ENCODE results near the gene CNPY3.

The CNPY3 gene

DNA sequence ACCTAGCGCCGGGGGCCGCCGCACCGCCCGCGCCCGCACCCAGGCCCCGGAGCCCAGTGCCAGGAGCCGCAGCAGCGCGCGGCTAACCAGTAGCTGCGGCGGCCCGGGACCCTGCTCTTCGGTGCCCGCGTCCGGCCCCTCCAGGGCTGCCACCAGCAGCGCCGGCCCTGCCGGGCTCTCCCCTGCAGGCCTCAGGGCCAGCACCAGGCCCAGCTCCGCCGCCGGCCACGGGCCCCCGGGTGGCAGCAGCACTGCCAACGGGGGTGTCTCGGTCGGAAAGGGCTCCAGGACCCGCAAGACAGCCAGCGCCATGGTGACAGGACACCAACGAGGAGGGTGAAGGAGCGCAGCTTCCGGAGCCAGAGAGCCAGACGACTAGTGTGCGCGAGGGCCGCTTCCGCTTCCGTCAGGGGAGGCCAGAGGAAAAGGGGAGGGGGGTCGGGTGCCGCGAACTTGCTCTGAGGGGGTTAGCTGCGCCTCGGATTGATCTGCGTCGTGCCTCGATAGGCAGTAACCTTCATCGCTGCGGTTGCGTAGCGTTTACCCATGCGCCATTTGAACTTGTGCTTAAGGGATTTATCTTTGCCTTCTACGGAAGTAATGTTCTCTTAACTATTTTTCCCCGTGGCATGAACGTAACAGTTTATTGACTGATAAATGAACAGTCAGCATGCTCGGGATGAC is 49.7 kb downstream of the CNPY3 start, which contains the start of gene PEX6:
Gene PEX6 (minus strand): TSS at position 343 of the 684 bp plus-strand sequence. CDS start 31 bp downstream, at position 312.
- peak within 1 kb of the TSS; percentile 79 for H3K4me3 ChIP-seq (ENCODE audit: low read depth, low read length)
- no peaks in the 10 kb centered on the region for H3K9me3 ChIP-seq (ENCODE audit: severe bottlenecking)
- peak; percentile 99 for DNase-seq
- peaks cover 14% of the 10 kb centered on the region for H3K36me3 ChIP-seq
- H3K27ac ChIP-seq: peak within 1 kb of the TSS; percentile 66
- TF ChIP-seq, protein P1, sequence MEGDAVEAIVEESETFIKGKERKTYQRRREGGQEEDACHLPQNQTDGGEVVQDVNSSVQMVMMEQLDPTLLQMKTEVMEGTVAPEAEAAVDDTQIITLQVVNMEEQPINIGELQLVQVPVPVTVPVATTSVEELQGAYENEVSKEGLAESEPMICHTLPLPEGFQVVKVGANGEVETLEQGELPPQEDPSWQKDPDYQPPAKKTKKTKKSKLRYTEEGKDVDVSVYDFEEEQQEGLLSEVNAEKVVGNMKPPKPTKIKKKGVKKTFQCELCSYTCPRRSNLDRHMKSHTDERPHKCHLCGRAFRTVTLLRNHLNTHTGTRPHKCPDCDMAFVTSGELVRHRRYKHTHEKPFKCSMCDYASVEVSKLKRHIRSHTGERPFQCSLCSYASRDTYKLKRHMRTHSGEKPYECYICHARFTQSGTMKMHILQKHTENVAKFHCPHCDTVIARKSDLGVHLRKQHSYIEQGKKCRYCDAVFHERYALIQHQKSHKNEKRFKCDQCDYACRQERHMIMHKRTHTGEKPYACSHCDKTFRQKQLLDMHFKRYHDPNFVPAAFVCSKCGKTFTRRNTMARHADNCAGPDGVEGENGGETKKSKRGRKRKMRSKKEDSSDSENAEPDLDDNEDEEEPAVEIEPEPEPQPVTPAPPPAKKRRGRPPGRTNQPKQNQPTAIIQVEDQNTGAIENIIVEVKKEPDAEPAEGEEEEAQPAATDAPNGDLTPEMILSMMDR (IDR thresholded peaks at IDR 0.05; ENCODE audit: low read depth, low read length): no peak
- no peaks in the 10 kb centered on the region for H3K27me3 ChIP-seq (ENCODE audit: insufficient read depth, low read depth, severe bottlenecking)

DNA sequence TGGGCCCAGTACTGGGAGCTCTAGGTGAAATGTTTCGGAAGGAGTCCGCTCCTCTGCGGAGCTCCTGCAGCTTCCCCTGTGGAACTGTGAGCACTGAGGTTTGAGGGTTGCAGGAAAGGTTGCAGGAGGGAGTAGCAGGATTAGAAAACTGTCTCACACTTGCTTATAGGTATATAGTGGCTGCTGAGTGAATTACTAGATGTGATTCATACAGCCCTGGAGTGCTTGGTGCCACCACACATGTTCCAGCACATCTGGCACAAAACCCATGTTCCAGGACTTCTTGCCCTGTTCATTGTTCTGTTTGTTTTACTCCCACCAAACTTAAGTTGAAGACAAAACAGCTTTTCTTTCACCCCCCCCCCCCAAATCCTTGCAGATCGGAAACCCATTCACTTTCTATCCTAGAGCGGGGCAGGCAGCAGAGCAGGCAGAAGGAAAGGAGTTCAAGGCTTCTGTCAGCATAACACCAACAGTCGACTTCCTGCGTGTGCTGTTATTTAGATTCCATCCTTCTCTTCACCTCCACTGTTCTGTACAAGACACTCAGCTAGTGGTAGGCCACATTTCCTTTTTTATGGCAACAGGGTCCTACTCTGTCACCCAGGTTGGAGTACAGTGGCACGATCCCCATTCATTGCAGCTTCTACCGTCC is 50.4 kb downstream of the CNPY3 start:
- TF ChIP-seq, protein P1 (IDR thresholded peaks at IDR 0.05; ENCODE audit: low read depth, low read length): no peak
- H3K27ac ChIP-seq: peak overlapping the region; percentile 66
- no peaks in the 10 kb centered on the region for H3K9me3 ChIP-seq (ENCODE audit: severe bottlenecking)
- no peaks in the 10 kb centered on the region for H3K27me3 ChIP-seq (ENCODE audit: insufficient read depth, low read depth, severe bottlenecking)
- H3K4me3 ChIP-seq (ENCODE audit: low read depth, low read length): peak overlapping the region; percentile 79
- H3K36me3 ChIP-seq: peaks cover 13% of the 10 kb centered on the region
- DNase-seq: no peak

DNA sequence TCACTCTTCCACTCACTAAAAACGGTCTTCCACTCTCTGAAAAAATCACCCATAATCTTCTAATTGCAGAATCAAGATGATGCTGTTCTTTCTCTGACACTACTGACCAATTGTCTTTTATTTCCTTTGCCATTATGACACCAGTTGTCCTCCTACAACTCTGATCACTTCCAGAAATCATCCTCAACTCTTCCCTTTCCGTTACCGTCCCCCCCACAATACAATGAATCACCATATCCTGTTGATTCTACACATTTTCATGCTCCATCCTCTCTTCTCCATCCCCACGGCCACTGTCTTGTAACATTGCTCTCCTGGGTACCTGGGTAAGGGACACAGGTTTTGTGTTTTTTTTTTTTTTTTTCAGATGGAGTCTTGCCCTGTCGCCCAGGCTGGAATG is 52.6 kb downstream of the CNPY3 start:
- TF ChIP-seq, protein P1 (IDR thresholded peaks at IDR 0.05; ENCODE audit: low read depth, low read length): no peak
- Histone ChIP-seq H3K36me3 (peaks cover 15% of the 10 kb centered on the region), H3K27ac (no peak overlapping the region; the same call in 1 of the 2 replicates), H3K27me3 (ENCODE audit: insufficient read depth, low read depth, severe bottlenecking) (no peaks in the 10 kb centered on the region), H3K4me3 (ENCODE audit: low read depth, low read length) (peak overlapping the region; percentile 14; the same call in 1 of the 2 replicates), H3K9me3 (ENCODE audit: severe bottlenecking) (no peaks in the 10 kb centered on the region)
- no peak for DNase-seq

DNA sequence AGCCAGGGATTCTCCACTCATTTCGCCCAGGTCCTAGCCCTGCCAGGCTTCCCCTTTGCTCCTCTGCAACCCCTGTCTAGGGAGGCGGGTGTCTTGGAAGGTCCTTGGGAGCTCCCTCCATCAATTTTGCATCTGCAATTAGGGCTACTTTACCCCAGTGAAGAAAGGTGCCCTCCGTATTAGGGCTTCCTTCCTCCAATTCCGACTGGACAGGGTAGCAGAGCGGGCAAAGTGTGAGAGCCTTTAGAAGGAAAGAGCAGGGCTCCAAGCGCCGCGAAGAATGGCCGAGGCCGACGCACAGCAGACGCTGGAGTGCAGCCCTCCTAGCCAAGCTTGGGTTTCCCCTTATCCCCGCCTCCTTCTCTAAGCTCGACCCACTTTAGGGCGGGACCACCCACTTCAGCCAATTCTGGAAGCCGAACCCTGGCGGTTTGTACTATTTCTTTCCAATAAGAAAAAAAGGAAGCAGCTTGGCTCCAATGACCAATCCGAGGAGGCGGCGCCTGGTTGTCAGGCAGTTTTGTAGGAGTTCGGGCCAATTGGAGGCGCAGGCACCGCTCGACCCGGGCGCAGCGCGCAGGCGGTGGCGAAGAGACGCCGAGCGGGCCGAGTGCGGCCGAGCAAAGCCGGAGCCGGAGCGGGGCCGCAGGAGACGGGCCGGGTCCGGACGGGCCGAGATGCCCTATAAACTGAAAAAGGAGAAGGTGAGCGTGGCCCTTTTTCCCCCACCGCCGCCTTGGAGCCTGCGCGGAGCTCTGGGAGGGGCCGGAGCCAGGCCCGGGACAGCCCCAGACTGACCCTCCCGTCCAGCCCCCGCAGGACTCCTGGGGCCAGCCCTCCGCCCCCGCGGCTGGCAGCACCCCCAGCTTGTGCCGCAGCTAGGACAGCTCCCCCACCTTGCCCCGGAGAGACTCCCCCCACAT is 55.0 kb downstream of the CNPY3 start, which contains the start of gene PPP2R5D:
Gene PPP2R5D (plus strand): TSS at position 570 of the 923 bp plus-strand sequence. CDS start 108 bp downstream, at position 678.
- H3K4me3 ChIP-seq (ENCODE audit: low read depth, low read length): peak within 1 kb of the TSS; percentile 88
- peak within 1 kb of the TSS; percentile 88 for H3K27ac ChIP-seq
- peaks cover 35% of the 10 kb centered on the region for H3K36me3 ChIP-seq
- H3K9me3 ChIP-seq (ENCODE audit: severe bottlenecking): no peaks in the 10 kb centered on the region
- TF ChIP-seq, protein P1 (IDR thresholded peaks at IDR 0.05; ENCODE audit: low read depth, low read length): no peak
- no peaks in the 10 kb centered on the region for H3K27me3 ChIP-seq (ENCODE audit: insufficient read depth, low read depth, severe bottlenecking)
- DNase-seq: peak; percentile 100

DNA sequence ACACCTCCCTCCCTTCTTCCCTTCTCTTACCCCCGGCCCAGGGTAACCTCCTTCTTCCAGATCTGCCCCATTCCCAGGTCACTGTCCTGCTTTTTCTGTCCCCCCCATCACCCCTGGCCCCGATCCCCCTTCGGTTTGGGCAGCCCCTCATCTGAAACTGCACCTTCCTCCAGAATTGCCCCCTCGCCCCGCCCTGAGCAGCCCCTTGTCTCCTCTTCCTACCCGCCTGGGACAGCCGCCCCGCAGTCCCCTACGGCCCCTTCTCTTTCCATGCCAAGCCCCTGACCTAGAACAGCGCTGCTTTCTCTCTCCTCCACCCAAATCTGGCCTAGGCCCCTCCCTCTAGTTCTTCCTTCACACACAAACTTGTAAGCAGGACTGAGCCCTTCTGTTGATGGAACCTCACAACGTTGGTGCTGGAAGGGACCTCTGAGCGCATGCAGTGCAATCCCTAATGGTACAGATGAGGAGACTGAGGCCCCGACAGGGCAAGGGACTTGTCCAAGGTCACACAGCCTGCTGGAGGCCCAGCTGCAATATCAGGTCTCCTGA is 55.7 kb downstream of the CNPY3 start:
- no peaks in the 10 kb centered on the region for H3K27me3 ChIP-seq (ENCODE audit: insufficient read depth, low read depth, severe bottlenecking)
- DNase-seq: no peak
- peak overlapping the region; percentile 88 for H3K4me3 ChIP-seq (ENCODE audit: low read depth, low read length)
- H3K27ac ChIP-seq: peak overlapping the region; percentile 88
- no peaks in the 10 kb centered on the region for H3K9me3 ChIP-seq (ENCODE audit: severe bottlenecking)
- peaks cover 43% of the 10 kb centered on the region for H3K36me3 ChIP-seq
- TF ChIP-seq, protein P1 (IDR thresholded peaks at IDR 0.05; ENCODE audit: low read depth, low read length): no peak

All from WERI-Rb-1 (cell line).